AG09319 (cell line): Measurements from ENCODE around the gene INPP1.
"Not testable (repeated sequence)": the region's sequence is repeated elsewhere in the genome, so short reads cannot be mapped to it uniquely, and the experiment has no call there.

Source experiments
- DNase-seq: peaks from one replicate; pipeline ENCODE4 v3.0.0-alpha.2; 2010; ENCODE audit warnings: low read depth; ENCODE audit errors: extremely low read depth
- CTCF ChIP-seq: IDR thresholded peaks from 2 replicates; pipeline ENCODE4 v1.5.1; 2011; ENCODE audit warnings: low read depth, mild to moderate bottlenecking, inconsistent platforms, low read length, moderate library complexity

Gene INPP1

GRCh38 chr2:190334479-190335224, 8.7 kb upstream of the INPP1 start:
- no peak for DNase-seq
- TF ChIP-seq CTCF: no peak

- no peak for DNase-seq
These were observed 8.2 kb upstream of the INPP1 start for GRCh38 chr2:190335225-190335559.

GRCh38 chr2:190335584-190335983, 7.8 kb upstream of the INPP1 start:
- DNase-seq: not testable (repeated sequence)

More at GRCh38 chr2:190335225-190335559, 8.2 kb upstream of the INPP1 start:
- no peak for TF ChIP-seq CTCF

GRCh38 chr2:190336420-190336819, 7.0 kb upstream of the INPP1 start:
- no peak for TF ChIP-seq CTCF
- no peak for DNase-seq

GRCh38 chr2:190338453-190338852, 4.9 kb upstream of the INPP1 start:
- no peak for DNase-seq

GRCh38 chr2:190339394-190339793, 4.0 kb upstream of the INPP1 start:
- TF ChIP-seq CTCF: no peak

More at GRCh38 chr2:190338453-190338852, 4.9 kb upstream of the INPP1 start:
- TF ChIP-seq CTCF: no peak

GRCh38 chr2:190340369-190340768, 3.0 kb upstream of the INPP1 start:
- TF ChIP-seq CTCF: no peak
- no peak for DNase-seq

More at GRCh38 chr2:190339394-190339793, 4.0 kb upstream of the INPP1 start:
- no peak for DNase-seq

GRCh38 chr2:190342611-190343010, 778 bp upstream of the INPP1 start:
- TF ChIP-seq CTCF: no peak
- no peak for DNase-seq
